ENCODE measurements around the gene GJA8. TPM values are rescaled to one million over a fixed set of nuclear protein-coding genes. Genes with fewer than 3 reads are reported as not detected.
"Not testable (repeated sequence)": the region's sequence is repeated elsewhere in the genome, so short reads cannot be mapped to it uniquely, and the experiment has no call there.

The GJA8 gene
- total RNA-seq, 1 donor: not detected

DNA sequence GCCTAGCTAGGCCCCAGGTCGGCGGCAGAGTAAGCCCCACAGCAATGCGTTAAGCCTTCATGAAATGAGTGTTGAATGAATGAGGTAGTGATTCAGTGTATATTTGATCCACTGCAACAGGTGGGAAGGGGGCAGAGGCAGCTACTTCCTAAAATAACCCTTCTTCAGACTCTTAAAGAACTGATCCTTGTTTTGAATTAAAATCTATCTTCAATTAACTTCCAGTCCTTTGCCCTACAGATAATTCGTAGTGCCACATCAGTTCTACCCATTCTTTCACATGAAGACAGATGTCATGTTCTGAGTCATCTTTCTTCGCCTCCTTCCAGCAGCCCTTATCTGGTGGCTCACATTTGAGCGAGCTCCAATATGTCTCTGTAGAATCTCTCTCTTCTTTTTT lies 24.6 kb downstream of the GJA8 start:
- DNase-seq (ENCODE audit: low read depth in 2 of 3, low spot score in 2 of 3): not testable (repeated sequence)

GRCh38 chr1:147927689-147928088 lies 25.1 kb downstream of the GJA8 start:
- not testable (repeated sequence) for DNase-seq (ENCODE audit: low read depth in 2 of 3, low spot score in 2 of 3)

DNA sequence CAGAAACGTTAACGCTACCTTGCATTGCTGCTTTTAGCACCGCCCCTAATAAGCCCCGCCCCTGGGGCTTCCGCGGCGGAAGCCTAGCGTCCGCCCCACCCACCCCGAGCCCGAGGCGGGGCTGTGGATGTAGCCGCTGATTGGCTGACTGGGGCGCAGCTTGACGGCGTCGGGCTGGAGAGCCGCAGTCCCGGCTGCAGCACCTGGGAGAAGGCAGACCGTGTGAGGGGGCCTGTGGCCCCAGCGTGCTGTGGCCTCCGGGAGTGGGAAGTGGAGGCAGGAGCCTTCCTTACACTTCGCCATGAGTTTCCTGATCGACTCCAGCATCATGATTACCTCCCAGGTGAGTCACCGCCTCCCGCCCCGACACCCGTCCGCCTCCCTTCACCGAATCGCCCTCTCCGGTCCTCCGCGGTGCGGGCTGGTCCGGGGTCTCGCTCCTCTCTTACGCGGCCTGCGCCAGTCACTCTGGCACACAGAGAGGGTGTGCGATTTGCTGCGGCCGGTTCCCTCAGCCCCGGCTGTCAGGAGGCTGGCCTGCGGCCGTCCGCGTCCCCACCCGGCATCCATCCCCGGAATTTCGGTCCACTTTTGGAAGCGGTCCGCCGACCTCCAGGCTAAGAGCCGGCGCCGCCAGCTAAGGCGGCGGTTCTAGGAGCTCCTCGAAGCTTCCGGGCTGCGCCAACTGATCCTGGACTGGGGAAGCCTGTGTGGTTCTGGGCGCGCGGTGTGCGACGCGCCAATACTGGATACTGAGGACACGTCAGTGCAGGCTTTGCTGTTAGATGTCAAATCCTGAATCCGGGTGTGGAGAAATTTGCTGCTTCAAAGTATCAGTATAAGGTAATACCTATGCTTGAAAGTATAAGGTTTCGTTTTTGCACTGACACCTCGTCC lies 25.9 kb downstream of the GJA8 start, which contains the start of gene GPR89B:
GPR89B (plus strand) TSS at position 185 of the 897 bp plus-strand sequence; CDS start at position 302, 117 bp downstream.
- peak; percentile 73 to 93 (median 87) for DNase-seq (ENCODE audit: low read depth in 2 of 3, low spot score in 2 of 3)

- not testable (repeated sequence) for DNase-seq (ENCODE audit: low read depth in 2 of 3, low spot score in 2 of 3)
These were observed 28.5 kb downstream of the GJA8 start for GRCh38 chr1:147931137-147931536.

DNA sequence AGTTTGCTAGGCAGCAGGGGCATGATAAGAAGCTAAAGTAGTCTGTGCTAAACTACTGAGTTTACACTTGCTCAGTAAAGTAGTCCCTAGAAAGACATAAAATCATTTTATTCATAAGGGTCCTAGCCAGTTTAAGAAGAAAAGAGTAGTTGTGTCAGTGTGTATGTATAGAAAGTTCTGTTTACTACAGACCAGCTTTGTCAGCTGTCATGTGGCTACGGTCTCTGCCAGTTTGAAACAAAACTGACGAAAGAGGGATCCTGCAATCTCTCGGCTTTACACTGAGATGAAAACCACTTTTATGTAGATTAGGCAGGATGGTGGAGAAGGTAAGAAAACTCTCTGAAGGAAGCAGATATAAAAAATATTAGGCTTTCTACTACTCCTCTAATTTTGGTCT lies 32.7 kb downstream of the GJA8 start:
- not testable (repeated sequence) for DNase-seq (ENCODE audit: low read depth in 2 of 3, low spot score in 2 of 3)

DNA sequence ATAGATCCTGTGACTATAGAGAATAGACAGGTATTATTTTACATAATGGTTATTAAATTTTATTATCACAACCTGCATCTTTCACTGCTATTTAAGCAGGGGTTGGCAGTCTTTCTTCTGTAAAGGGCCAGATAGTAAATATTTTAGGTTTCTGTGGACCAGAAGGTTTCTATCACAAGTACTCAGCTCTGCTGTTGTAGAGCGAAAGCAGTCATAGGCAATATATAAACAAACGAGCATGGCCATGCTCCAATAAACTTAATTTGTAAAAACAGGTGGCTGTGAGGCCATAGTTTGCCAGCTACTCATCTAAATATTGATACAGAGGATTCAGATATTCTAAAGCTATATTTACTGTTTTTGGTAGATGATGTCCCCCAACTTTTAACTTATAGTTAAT lies 37.9 kb downstream of the GJA8 start:
- DNase-seq (ENCODE audit: low read depth in 2 of 3, low spot score in 2 of 3): not testable (repeated sequence)

- DNase-seq (ENCODE audit: low read depth in 2 of 3, low spot score in 2 of 3): not testable (repeated sequence)
These were observed 40.0 kb downstream of the GJA8 start for GRCh38 chr1:147942563-147942962.

DNA sequence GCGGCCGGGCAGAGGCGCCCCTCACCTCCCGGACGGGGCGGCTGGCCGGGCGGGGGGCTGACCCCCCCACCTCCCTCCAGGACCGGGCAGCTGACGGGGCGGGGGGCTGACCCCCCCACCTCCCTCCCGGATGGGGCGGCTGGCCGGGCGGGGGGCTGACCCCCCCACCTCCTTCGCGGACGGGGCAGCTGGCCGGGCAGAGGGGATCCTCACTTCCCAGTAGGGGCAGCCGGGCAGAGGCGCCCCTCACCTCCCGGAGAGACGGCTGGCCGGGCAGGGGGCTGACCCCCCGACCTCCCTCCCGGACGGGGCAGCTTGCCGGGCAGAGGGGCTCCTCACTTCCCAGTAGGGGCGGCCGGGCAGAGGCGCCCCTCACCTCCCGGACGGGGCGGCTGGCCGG lies 46.9 kb downstream of the GJA8 start:
- not testable (repeated sequence) for DNase-seq (ENCODE audit: low read depth in 2 of 3, low spot score in 2 of 3)

Other genes with a start within 250 kb of the GJA8 start
- 8.6 TPM for gene ACP6, start 232.3 kb upstream of the GJA8 start, total RNA-seq
- not detected for gene GJA5, start 142.2 kb upstream of the GJA8 start, total RNA-seq
- gene GPR89B, start 25.6 kb downstream of the GJA8 start, total RNA-seq: 13.7 TPM
- gene NBPF11, start 249.5 kb downstream of the GJA8 start, total RNA-seq: 6.5 TPM